Uterus (tissue), 2 donors: ENCODE measurements around the gene ATP10D.

Experiments
- CTCF ChIP-seq, 4 experiments: fragments of 200-600 bp in 2 of 4; fragments of 450-650 bp in 2 of 4; sonication (generic) in 2 of 4; IDR thresholded peaks; one replicate each; pipeline ENCODE4 v1.5.1; 2016 to 2019; ENCODE audit warnings: antibody characterized with exemption in 4 of 4, mild to moderate bottlenecking in 2 of 4, moderate library complexity in 1 of 4
- POLR2A ChIP-seq, 2 donors: fragments of 450-650 bp; IDR thresholded peaks; one replicate each; pipeline ENCODE4 v1.6.1; 2016; ENCODE audit warnings: antibody characterized with exemption in 2 of 2, mild to moderate bottlenecking in 1 of 2, moderate library complexity in 1 of 2

- TF ChIP-seq CTCF (IDR thresholded peaks at IDR 0.05) (no peak), POLR2A (IDR thresholded peaks at IDR 0.05) (no peak)
Measured at GRCh38 chr4:47606482-47606881, 121.4 kb downstream of the ATP10D start.
